ENCODE measurements around the gene TSPAN9. TPM values are rescaled to one million over a fixed set of nuclear protein-coding genes. Genes with fewer than 3 reads are reported as not detected.

TSPAN9 gene
- total RNA-seq, 1 donor from 2014 or later = 40.9 TPM

DNA sequence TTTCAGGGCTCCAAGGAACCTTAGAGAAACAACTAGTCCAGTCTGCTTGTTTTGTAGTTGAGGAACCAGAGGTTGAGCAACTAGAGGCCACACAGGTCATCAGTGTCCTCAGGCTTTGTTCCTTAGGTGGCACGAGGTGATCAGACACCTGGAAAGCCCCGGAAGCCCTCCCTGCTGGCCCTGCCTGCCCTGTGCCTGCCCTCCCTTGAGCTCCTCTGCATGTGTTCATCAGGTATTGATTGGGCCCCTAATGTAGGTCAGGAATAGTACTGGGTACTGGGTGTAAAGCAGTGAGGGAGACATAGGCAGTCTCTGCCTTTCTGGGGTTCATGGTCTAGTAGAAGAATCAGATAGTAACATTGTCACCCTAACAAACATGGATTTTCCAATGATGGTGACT lies 114.3 kb downstream of the TSPAN9 start:
- no peaks in the 10 kb centered on the region for H3K9me3 Mint-ChIP-seq (ENCODE audit: unreplicated experiment)
- Histone ChIP-seq H3K27ac (ENCODE audit: low read depth, low read length) (no peak overlapping the region), H3K36me3 (ENCODE audit: insufficient read depth, low read length) (no peaks in the 10 kb centered on the region), H3K9ac (ENCODE audit: low read length) (no peak overlapping the region), H3K79me2 (ENCODE audit: insufficient read depth, low read length) (peaks cover 5% of the 10 kb centered on the region), H3K9me3 (ENCODE audit: insufficient read depth, low read depth, low read length) (no peaks in the 10 kb centered on the region), H3K4me2 (ENCODE audit: low read length) (no peak overlapping the region), H3K27me3 (ENCODE audit: insufficient read depth, low read length) (no peaks in the 10 kb centered on the region), H2AFZ (ENCODE audit: low read depth, low read length) (no peak overlapping the region), H3K4me3 (ENCODE audit: insufficient read depth, low read depth, low read length) (no peak overlapping the region), H4K20me1 (ENCODE audit: insufficient read depth, low read length) (peaks cover 99% of the 10 kb centered on the region), H3K4me1 (ENCODE audit: insufficient read depth, low read length) (peaks cover under 1% of the 10 kb centered on the region)
- no peak for FAIRE-seq
- TF ChIP-seq, protein P1, sequence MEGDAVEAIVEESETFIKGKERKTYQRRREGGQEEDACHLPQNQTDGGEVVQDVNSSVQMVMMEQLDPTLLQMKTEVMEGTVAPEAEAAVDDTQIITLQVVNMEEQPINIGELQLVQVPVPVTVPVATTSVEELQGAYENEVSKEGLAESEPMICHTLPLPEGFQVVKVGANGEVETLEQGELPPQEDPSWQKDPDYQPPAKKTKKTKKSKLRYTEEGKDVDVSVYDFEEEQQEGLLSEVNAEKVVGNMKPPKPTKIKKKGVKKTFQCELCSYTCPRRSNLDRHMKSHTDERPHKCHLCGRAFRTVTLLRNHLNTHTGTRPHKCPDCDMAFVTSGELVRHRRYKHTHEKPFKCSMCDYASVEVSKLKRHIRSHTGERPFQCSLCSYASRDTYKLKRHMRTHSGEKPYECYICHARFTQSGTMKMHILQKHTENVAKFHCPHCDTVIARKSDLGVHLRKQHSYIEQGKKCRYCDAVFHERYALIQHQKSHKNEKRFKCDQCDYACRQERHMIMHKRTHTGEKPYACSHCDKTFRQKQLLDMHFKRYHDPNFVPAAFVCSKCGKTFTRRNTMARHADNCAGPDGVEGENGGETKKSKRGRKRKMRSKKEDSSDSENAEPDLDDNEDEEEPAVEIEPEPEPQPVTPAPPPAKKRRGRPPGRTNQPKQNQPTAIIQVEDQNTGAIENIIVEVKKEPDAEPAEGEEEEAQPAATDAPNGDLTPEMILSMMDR (IDR thresholded peaks at IDR 0.05; ENCODE audit: insufficient read depth, low read depth, low read length) = no peak
- TF ChIP-seq EZH2 (IDR thresholded peaks at IDR 0.05; ENCODE audit: insufficient read depth, low read length) = no peak
- no peak overlapping the region for H3K4me3 Mint-ChIP-seq (ENCODE audit: unreplicated experiment)
- peaks cover 6% of the 10 kb centered on the region for H3K36me3 Mint-ChIP-seq (ENCODE audit: low read depth, unreplicated experiment)
- peaks cover 47% of the 10 kb centered on the region for H3K27me3 Mint-ChIP-seq (ENCODE audit: low read depth, unreplicated experiment)
- no peak for DNase-seq (ENCODE audit: low read depth)
- peak overlapping the region; percentile 10 for H3K27ac Mint-ChIP-seq (ENCODE audit: unreplicated experiment)
- peaks cover 15% of the 10 kb centered on the region for H3K4me1 Mint-ChIP-seq (ENCODE audit: low read depth, unreplicated experiment)

DNA sequence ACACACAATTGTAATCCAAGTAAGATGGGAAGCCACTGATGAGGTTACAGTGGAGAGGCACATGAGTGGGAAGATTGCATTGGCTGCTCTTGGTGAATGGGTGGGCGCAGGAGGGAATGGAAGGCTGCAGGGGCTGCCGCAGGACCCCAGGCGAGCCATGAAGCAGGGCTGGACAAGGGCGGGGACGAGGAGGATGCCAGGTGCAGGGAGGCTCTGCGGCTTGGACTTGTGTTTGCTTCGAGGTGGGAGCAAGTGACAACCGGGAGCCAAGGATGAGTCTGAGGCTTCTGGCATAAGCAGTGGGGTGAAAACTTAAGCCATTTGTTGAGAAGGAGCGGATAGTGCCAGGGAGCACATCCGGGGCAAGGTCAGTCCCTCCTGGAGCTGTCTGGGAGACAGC lies 115.0 kb downstream of the TSPAN9 start:
- H3K4me1 ChIP-seq (ENCODE audit: insufficient read depth, low read length) = no peaks in the 10 kb centered on the region
- no peaks in the 10 kb centered on the region for H3K9me3 ChIP-seq (ENCODE audit: insufficient read depth, low read depth, low read length)
- Mint-ChIP-seq H3K4me3 (ENCODE audit: unreplicated experiment) (no peak overlapping the region), H3K27me3 (ENCODE audit: low read depth, unreplicated experiment) (peaks cover 54% of the 10 kb centered on the region), H3K27ac (ENCODE audit: unreplicated experiment) (peak overlapping the region; percentile 10), H3K36me3 (ENCODE audit: low read depth, unreplicated experiment) (peaks cover 4% of the 10 kb centered on the region), H3K4me1 (ENCODE audit: low read depth, unreplicated experiment) (peaks cover 7% of the 10 kb centered on the region), H3K9me3 (ENCODE audit: unreplicated experiment) (no peaks in the 10 kb centered on the region)
- H3K27ac ChIP-seq (ENCODE audit: low read depth, low read length) = no peak overlapping the region
- peaks cover 99% of the 10 kb centered on the region for H4K20me1 ChIP-seq (ENCODE audit: insufficient read depth, low read length)
- no peaks in the 10 kb centered on the region for H3K27me3 ChIP-seq (ENCODE audit: insufficient read depth, low read length)
- H3K36me3 ChIP-seq (ENCODE audit: insufficient read depth, low read length) = no peaks in the 10 kb centered on the region
- H2AFZ ChIP-seq (ENCODE audit: low read depth, low read length) = no peak overlapping the region
- DNase-seq (ENCODE audit: low read depth) (no peak), FAIRE-seq (no peak)
- TF ChIP-seq, protein P1 (IDR thresholded peaks at IDR 0.05; ENCODE audit: insufficient read depth, low read depth, low read length) = no peak
- no peak for TF ChIP-seq EZH2 (IDR thresholded peaks at IDR 0.05; ENCODE audit: insufficient read depth, low read length)
- peaks cover 5% of the 10 kb centered on the region for H3K79me2 ChIP-seq (ENCODE audit: insufficient read depth, low read length)
- no peak overlapping the region for H3K9ac ChIP-seq (ENCODE audit: low read length)
- H3K4me2 ChIP-seq (ENCODE audit: low read length) = no peak overlapping the region
- no peak overlapping the region for H3K4me3 ChIP-seq (ENCODE audit: insufficient read depth, low read depth, low read length)

DNA sequence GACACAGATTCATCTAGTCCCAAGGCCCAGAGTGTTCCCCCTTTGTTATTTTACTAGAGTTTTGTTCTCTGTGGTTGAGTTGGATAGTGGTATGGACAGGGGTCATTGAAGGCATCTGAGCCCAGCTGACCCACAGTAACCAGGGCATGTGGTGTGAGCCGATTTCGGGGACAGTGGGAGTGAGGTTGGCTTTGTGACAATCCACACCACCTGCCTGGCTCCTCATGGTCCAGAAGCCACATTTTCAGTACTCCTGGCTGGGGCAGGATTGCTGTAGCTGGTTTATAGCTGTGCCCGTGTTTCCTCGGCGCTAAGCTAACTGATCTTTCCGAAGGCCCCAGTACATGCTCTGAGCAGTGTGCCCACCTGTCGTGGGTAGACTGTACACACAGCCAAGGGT lies 116.0 kb downstream of the TSPAN9 start:
- Histone ChIP-seq H4K20me1 (ENCODE audit: insufficient read depth, low read length) (peaks cover 92% of the 10 kb centered on the region), H3K27me3 (ENCODE audit: insufficient read depth, low read length) (no peaks in the 10 kb centered on the region), H2AFZ (ENCODE audit: low read depth, low read length) (no peak overlapping the region), H3K79me2 (ENCODE audit: insufficient read depth, low read length) (peaks cover 5% of the 10 kb centered on the region), H3K9me3 (ENCODE audit: insufficient read depth, low read depth, low read length) (no peaks in the 10 kb centered on the region), H3K4me2 (ENCODE audit: low read length) (no peak overlapping the region), H3K4me1 (ENCODE audit: insufficient read depth, low read length) (no peaks in the 10 kb centered on the region), H3K27ac (ENCODE audit: low read depth, low read length) (no peak overlapping the region), H3K4me3 (ENCODE audit: insufficient read depth, low read depth, low read length) (no peak overlapping the region), H3K36me3 (ENCODE audit: insufficient read depth, low read length) (no peaks in the 10 kb centered on the region), H3K9ac (ENCODE audit: low read length) (no peak overlapping the region)
- no peaks in the 10 kb centered on the region for H3K9me3 Mint-ChIP-seq (ENCODE audit: unreplicated experiment)
- no peak overlapping the region for H3K27ac Mint-ChIP-seq (ENCODE audit: unreplicated experiment)
- no peak overlapping the region for H3K4me3 Mint-ChIP-seq (ENCODE audit: unreplicated experiment)
- peaks cover 4% of the 10 kb centered on the region for H3K36me3 Mint-ChIP-seq (ENCODE audit: low read depth, unreplicated experiment)
- peaks cover 7% of the 10 kb centered on the region for H3K4me1 Mint-ChIP-seq (ENCODE audit: low read depth, unreplicated experiment)
- peaks cover 57% of the 10 kb centered on the region for H3K27me3 Mint-ChIP-seq (ENCODE audit: low read depth, unreplicated experiment)
- TF ChIP-seq, protein P1 (IDR thresholded peaks at IDR 0.05; ENCODE audit: insufficient read depth, low read depth, low read length) = no peak
- TF ChIP-seq EZH2 (IDR thresholded peaks at IDR 0.05; ENCODE audit: insufficient read depth, low read length) = no peak
- FAIRE-seq = no peak
- no peak for DNase-seq (ENCODE audit: low read depth)
